GM18508 (cell line): Measurements from ENCODE around the gene ALOX15B.

Experiments
- ATAC-seq: cut with Tn5 transposase; IDR thresholded peaks from one replicate; pipeline ENCODE4 v1.9.1; 2021; ENCODE audit warnings: moderate number of reproducible peaks; ENCODE audit not compliant: insufficient read depth, unreplicated experiment

Gene ALOX15B

GRCh38 chr17:8039611-8040168 lies 831 bp downstream of the ALOX15B start:
- no peak for ATAC-seq

GRCh38 chr17:8041249-8041928 lies 2.5 kb downstream of the ALOX15B start:
- ATAC-seq = no peak

- ATAC-seq = no peak
These were observed 3.1 kb downstream of the ALOX15B start for GRCh38 chr17:8041979-8042378.

- ATAC-seq = no peak
These were observed 6.3 kb downstream of the ALOX15B start for GRCh38 chr17:8044819-8045810.

DNA sequence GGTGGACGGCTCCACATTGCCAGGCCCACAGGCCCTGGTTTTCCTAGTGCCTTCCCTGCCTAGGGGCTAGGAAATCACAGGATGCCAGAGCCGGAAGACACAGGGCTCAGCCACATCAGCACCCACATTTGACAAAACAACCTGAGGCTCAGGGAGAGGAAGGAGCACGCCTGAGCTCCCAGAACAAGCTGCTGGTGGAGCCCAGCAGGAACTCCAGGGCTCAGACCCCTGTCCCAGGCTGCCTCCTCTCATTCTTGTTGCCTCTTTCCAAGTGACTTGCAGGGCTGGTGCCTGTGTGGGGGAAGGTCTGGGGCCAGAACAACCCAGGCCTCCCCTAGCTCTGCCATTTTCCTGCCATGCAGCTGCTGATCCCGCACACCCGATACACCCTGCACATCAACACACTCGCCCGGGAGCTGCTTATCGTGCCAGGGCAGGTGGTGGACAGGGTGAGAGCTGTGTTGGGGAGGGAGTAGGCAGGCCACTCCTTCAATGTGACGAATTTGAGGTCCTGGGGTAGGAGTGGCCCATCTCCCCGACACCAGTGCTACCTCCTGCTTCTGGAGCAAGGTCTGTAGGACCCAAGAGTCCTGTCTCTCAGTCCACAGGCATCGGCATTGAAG lies 7.6 kb downstream of the ALOX15B start:
- ATAC-seq = no peak

DNA sequence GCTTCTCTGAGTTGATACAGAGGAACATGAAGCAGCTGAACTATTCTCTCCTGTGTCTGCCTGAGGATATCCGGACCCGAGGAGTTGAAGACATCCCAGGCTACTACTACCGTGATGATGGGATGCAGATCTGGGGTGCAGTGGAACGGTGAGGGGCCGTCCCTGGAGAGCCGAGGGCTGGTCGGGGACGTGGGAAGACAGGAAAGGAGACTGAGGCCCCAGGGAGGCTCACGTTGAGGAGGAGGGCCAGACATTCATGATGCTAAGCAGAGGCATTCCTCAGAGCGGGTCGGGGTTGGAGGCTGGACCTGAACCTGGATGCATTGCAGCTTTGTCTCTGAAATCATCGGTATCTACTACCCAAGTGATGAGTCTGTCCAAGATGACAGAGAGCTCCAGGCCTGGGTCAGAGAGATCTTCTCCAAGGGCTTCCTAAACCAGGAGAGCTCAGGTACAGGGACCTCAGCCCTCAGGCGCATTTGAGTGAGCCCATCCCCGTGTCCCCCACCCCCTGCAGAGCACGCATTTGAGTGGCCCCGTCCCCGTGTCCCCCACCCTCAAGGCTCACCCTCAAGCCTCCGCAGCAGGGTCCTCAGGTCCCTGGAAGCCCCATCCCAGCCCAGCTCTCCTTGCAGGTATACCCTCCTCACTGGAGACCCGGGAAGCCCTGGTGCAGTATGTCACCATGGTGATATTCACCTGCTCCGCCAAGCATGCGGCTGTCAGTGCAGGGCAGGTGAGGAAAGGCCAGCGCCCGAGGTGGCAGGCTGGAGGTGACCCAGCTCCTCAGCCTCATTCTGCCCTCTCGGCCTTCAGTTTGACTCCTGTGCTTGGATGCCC lies 8.3 kb downstream of the ALOX15B start:
- no peak for ATAC-seq

GRCh38 chr17:8047769-8048110 lies 8.9 kb downstream of the ALOX15B start:
- no peak for ATAC-seq

DNA sequence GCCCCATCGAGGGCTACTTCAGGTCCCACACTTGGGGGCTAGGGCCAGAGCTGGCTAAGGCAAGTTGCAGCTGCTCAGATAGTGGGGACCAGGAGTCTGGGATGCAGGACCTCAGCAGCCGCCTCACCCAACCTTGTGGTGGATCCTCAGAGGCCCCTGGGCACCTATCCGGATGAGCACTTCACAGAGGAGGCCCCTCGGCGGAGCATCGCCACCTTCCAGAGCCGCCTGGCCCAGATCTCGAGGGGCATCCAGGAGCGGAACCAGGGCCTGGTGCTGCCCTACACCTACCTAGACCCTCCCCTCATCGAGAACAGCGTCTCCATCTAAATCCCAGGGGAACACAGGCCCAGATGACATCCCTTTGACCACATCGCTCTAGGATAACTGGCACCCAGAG lies 9.4 kb downstream of the ALOX15B start:
- no peak for ATAC-seq

DNA sequence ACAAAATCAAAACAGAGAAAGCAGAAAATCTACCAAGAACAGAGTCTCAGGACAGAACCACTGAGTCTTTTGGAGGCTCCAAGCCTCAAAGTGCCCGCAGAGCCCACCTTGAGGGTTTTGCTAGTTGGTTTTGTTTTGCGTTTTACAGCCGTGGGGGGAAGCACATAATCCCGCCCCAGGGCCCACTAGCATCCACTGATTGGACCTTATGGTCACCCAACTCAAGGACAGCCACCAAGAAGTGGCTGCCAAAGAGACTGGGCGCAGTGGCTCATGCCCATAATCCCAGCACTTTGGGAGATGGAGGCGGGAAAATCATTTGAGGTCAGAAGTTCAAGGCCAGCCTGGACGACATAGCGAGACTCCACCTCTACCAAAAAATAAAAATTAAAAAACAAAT lies 9.9 kb downstream of the ALOX15B start:
- ATAC-seq = no peak

GRCh38 chr17:8051831-8052230 lies 13.0 kb downstream of the ALOX15B start:
- no peak for ATAC-seq

- no peak for ATAC-seq
These were observed 13.7 kb downstream of the ALOX15B start for GRCh38 chr17:8052256-8053252.

DNA sequence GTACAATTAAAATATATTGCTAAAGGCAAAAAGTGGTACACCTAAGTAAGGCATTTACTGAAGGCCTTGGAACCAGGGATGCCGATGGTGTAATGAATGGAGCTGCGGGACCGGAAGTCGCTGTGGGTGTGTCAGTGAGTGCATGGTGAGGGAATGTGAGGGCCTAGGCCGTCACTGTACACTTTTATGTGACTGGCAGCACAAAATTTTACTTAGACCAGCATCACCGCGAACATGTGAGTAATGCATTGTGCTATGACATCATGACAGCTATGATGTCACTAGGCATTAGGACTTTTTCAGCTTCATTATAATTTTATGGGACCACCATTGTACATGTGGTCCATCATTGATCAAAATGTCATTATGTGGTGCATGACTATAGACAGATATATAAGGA lies 14.7 kb downstream of the ALOX15B start:
- ATAC-seq = no peak

- ATAC-seq = no peak
These were observed 17.0 kb downstream of the ALOX15B start for GRCh38 chr17:8055851-8056231.

GRCh38 chr17:8056232-8056975 lies 17.5 kb downstream of the ALOX15B start:
- no peak for ATAC-seq

GRCh38 chr17:8056976-8057625 lies 18.2 kb downstream of the ALOX15B start:
- ATAC-seq = no peak

- ATAC-seq = no peak
These were observed 18.8 kb downstream of the ALOX15B start for GRCh38 chr17:8057691-8058114.

- no peak for ATAC-seq
These were observed 20.3 kb downstream of the ALOX15B start for GRCh38 chr17:8059131-8059530.

- ATAC-seq = no peak
These were observed 21.4 kb downstream of the ALOX15B start for GRCh38 chr17:8060274-8060673.
